NCI-H82 treated with DMSO at 0.1 percent for 48 hours (cell line): ENCODE data around the gene MAN2C1.
"Not testable (repeated sequence)": the region's sequence is repeated elsewhere in the genome, so short reads cannot be mapped to it uniquely, and the experiment has no call there.

Experiments used
- DNase-seq: peaks from one replicate; lab custom pipeline; 2025; ENCODE audit not compliant: unreplicated experiment; lab: John Stamatoyannopoulos, UW

MAN2C1 gene

DNA sequence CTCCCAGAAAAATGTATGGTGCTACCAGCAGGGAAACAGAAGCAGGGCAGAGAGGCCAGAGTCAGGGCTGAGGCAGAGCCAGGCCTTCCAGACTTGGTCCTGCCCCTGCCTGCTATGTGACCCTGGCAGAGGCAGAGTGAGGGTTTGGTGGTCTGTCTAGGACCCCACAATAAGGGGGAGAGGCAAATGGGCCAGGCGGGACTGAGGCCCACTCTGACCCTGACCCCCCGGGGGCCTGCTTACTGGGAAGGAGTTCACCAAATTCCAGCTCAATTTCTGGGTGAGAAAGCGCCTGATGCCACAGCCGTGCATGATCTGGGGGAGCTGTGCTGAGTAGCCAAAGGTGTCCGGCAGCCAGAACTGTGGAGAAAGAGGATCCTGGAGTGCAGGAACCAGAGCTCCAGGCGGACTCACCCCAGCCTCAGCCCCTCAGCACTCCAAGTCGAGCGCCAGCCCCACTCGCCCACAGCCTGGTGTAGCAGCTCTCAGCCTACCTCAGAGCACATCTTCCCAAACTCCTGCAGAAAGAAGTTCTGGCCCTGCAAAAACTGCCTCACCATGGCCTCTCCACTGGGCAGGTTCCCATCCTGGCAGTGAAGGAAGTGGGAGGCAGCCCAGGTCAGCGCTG lies 6.9 kb downstream of the MAN2C1 start:
- DNase-seq = no peak

DNA sequence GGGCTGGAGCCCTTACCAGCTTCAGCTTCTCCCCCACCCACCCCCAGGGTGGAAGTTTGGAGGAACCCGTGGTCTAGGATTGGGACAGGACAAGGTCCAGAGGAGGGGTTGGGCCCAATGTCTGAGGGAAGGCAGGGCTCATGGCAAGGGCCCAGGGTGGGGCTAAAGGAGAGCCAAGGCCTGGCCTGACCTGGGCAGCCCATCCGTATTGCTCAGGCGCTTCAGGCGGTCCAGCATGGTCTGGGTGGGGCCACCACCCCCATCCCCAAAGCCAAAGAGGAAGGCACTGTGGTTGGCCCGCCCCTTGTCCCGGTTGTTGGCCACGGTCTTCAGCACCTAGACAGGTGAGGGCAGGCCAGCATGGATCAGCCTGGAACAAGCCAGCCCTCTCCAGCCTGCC lies 7.6 kb downstream of the MAN2C1 start:
- DNase-seq = no peak

DNA sequence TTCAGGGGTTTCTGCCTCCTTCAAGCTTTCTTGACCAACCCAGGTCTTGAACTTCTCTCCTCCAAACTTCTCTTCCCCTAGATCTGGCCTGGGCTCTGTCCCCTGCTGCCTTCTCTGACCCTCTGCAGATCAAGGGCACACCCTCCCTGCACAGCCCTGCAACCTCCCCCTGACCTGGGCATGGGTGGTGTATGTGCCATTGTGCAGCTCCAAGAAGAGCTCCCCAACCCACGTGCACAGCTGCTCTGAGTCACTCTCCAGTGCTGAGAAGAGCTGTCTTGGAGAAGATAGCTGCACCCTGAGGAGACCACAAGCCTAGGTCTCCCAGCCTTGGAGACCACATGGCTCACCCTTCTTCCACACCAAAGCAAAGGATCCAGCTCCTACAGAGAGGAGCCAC lies 8.0 kb downstream of the MAN2C1 start:
- no peak for DNase-seq

GRCh38 chr15:75359537-75360250 lies 8.7 kb downstream of the MAN2C1 start:
- no peak for DNase-seq

DNA sequence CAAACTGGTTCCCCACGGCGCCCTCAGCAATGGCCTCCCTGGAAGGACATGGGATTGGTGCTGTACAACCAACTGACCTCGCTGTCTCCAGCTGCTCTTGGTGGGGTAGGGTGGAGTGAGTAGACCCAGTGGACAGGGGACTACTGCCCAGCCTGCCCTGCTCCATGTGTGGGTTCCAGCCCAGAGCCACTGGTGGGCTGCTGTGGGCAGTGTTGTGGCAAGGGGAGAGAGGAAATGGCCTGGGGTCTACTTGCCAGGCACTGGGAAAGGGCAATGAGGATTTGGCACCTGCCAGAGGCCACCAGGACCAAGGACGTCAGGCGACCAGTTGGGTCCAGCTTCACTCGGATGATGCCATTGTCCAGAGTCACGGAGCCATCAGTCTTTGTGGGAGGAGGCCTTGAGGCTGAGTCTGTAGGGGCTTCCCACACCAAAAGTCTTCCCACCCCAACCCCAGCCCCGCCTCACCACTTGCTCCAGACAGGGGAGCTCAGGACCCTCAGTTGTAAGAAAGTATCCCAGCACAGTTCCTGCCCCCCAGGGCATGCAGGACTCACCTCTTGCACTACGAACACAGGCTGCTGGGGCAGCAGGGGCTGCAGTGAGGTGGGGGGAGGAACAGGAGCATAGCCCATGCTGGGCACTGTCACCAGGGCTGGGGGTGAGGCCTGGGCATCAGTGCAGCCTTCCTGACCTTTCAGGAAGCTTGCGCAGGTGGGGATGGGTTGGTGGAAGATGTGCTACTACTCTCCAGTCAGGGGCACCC lies 9.5 kb downstream of the MAN2C1 start:
- no peak for DNase-seq

DNA sequence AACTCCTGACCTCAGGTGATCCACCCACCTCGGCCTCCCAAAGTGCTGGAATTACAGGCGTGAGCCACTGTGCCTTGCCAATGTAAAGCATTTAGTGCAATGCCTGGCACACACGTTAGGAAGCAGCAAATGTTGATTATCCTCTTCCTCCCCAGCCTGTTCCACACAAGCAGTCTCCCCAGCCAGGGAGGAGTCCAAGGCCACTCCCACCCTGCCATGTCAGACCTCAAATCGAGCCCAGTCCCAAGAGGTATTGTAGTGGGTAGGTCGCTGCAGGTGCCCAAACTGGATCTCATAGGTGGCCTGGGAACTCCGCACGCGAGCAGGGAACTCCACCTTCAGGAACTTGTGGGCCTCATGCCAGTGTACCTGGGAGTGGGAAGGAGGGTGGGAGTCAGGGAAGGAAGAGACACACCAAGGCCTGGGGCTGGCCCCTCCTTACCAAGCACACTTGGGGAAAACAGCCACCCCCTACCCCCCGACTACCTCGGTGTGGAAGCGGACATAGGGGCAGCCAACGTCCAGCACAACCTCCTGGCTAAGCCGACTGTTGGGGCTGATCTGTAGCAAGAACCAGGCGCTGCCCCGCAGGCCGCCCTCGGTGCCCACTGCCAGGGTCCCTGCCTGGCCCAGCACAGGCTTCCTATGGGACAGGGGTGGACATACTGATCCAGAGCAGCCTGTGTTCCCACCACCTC lies 10.3 kb downstream of the MAN2C1 start:
- DNase-seq = no peak

DNA sequence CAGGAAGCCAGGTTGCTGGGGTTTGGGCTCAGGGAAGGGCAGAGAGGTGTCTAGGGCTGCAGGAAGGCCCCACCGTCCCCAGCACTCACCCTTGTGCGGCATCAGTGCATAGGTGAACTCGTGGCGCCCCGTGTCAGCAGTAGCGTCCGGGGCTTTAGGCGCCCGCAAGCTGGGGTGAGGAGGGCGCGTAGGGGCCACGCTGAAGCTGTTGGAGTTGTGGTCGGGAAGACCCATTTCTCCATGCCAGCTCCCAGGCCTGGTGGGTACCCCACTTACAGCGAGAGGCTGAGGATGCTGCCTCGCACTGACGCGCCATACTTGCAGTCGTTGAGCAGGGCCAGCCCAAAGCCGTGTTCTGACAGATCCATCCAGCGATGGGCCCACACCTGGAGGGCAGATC lies 11.9 kb downstream of the MAN2C1 start:
- DNase-seq = no peak

- DNase-seq = no peak
Observed at GRCh38 chr15:75356006-75356405, 12.4 kb downstream of the MAN2C1 start.

GRCh38 chr15:75355369-75355768 lies 13.0 kb downstream of the MAN2C1 start:
- no peak for DNase-seq

DNA sequence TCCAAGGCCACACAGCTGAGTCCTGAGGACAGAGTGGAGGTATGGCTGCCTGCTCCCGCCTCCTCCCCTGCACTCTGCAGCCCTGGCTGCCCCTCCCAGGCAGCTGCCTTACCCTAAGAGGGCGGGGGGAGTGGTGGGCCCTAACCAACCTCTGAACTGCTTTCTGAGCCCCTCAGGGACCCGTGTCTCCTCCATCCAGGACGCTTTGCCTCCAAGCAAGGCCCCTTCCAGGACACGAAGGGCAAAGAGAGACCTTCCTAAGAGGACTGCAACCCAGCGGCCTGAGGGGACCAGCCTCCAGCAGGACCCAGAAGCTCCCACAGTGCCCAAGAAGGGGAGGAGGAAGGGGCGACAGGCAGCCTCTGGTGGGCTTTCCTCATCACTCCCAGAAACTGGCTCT lies 14.0 kb downstream of the MAN2C1 start:
- DNase-seq = no peak

GRCh38 chr15:75353604-75354003 lies 14.8 kb downstream of the MAN2C1 start:
- no peak for DNase-seq

GRCh38 chr15:75352186-75353080 lies 16.0 kb downstream of the MAN2C1 start:
- DNase-seq = no peak

DNA sequence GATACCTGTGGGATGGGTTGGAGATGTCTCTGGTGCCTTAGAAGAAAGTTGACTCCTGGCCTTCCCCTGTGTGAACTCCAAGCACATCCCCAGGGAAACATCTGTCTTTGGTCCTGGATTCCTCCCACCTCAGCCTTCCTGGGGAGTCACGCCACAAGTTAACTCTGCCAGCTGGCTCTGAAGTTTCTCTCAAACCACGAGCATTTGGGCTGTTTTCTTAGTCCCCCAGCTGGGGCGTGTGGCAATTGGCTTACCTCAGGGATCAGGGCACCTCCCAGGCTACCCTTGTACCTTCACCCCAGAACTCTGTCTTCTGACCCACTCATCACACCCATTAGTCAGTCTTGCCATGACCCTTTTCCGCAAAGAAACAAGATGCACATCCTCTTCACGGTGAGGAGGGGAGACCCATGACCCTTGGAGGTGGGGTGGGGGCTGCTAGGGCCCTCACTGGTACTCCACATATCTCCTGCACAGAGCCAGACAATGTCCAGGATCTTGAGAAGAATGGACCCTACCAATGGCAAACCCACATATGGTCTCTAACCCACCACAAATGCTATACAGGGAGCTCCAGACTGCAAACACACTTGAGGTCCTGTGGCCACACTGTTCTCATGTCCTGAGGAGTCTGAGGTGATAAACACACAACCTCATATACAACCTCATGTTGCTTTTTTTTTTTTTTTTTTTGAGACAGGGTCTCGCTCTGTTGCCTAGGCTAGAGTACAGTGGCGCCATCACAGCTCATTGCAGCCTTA lies 17.6 kb downstream of the MAN2C1 start:
- DNase-seq = no peak

- no peak for DNase-seq
Observed at GRCh38 chr15:75349851-75350588, 18.4 kb downstream of the MAN2C1 start.

DNA sequence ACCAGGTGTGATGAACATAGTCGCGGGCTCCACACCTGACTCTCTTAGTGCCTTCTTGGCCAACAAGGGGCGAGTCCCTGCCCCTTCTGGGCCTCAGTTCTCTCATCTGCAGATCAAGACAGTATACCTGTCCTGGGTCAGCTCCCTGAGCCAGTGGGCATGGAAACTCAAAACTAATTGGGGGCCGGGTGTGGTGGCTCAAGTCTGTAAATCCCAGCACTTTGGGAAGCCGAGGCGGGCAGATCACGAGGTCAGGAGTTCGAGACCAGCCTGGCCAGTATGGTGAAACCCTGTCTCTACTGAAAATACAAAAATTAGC lies 19.1 kb downstream of the MAN2C1 start:
- not testable (repeated sequence) for DNase-seq

DNA sequence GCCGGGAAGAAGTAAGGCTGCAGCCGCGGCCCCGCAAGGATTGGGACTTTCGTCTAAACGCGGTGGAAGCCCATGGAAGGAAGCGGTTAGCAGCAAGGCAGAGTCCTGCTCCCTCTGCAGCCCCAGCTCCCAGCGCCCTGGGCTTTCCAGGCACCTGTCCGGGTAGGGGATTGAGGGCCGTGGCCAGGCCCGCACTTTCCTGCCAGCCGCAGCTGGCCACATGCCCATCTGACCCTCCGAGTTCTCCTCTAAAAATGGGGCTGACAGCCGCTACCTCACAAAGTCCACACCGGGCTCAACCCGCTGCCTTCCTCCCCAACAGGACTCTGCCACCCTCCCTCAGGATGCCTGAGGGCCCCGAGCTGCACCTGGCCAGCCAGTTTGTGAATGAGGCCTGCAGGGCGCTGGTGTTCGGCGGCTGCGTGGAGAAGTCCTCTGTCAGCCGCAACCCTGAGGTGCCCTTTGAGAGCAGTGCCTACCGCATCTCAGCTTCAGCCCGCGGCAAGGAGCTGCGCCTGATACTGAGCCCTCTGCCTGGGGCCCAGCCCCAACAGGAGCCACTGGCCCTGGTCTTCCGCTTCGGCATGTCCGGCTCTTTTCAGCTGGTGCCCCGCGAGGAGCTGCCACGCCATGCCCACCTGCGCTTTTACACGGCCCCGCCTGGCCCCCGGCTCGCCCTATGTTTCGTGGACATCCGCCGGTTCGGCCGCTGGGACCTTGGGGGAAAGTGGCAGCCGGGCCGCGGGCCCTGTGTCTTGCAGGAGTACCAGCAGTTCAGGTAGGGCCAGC lies 19.7 kb downstream of the MAN2C1 start:
- DNase-seq = no peak

GRCh38 chr15:75348034-75348561 lies 20.3 kb downstream of the MAN2C1 start:
- no peak for DNase-seq
